COLO668 (cell line): ENCODE data around the gene ZNF718.
"Not testable (repeated sequence)": the region's sequence is repeated elsewhere in the genome, so short reads cannot be mapped to it uniquely, and the experiment has no call there.

Experiments
- DNase-seq: peaks from one replicate; lab custom pipeline; 2025; ENCODE audit not compliant: unreplicated experiment; lab: John Stamatoyannopoulos, UW

ZNF718 gene

DNA sequence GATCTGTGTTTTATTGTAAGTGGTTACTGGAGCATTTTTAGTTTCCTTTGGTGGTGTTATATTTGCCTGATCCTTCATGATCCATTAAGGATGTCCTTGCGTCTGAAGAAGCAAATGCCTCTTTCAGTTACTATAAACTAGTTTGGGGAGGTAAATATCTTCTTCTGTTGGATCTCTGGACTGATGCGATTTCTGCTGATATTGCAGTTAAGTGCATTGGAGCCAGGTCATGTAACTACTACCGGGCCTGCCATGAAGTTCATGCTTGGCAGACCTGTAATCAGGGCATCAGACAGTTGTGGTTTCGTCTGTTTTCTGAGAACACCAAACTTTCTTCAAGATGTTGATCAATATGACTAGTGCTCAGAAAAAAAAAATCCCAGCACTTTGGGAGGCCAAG, 22.9 kb downstream of the ZNF718 start:
- no peak for DNase-seq

DNA sequence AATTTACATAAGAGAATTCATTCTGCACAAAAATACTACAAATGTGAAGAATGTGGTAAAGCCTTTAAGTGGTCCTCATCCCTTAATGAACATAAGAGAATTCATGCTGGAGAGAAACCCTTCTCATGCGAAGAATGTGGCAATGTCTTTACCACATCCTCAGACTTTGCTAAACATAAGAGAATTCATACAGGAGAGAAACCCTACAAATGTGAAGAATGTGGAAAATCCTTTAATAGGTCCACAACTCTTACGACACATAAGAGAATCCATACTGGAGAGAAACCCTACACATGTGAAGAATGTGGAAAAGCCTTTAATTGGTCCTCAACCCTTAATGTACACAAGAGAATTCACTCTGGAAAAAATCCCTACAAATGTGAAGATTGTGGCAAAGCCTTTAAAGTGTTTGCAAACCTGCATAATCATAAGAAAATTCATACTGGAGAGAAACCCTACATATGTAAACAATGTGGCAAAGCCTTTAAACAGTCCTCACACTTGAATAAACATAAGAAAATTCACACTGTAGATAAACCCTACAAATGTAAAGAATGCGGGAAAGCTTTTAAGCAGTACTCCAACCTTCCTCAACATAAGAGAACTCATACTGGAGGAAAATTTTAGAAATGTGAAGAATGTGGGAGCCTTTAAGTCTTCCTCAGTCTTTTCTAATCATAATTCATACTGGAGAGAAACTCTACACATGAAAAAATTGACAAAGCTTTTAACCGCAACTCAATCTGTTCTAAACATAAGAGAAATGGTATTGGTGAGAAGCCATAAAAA, 37.4 kb downstream of the ZNF718 start:
- no peak for DNase-seq

DNA sequence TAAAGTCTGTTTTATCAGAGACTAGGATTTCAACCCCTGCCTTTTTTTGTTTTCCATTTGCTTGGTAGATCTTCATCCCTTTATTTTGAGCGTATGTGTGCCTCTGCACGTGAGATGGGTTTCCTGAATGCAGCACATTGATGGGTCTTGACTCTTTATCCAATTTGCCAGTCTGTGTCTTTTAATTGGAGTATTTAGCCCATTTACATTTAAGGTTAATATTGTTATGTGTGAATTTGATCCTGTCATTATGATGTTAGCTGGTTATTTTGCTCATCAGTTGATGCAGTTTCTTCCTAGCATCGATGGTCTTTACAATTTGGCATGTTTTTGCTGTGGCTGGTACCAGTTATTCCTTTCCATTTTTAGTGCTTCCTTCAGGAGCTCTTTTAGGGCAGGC, 45.3 kb downstream of the ZNF718 start:
- not testable (repeated sequence) for DNase-seq

DNA sequence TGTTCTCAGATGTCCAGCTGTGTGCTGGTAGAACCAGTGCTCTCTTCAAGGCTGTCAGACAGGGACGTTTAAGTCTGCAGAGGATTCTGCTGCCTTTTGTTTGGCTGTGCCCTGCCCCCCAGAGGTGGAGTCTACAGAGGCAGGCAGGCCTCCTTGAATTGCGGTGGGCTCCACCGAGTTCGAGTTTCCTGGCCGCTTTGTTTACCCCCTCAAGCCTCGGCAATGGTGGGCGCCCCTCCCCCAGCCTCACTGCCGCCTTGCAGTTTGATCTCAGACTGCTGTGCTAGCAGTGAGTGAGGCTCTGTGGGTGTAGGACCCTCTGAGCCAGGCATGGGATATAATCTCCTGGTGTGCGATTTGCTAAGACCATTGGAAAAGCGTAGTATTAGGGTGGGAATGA, 47.0 kb downstream of the ZNF718 start:
- not testable (repeated sequence) for DNase-seq

DNA sequence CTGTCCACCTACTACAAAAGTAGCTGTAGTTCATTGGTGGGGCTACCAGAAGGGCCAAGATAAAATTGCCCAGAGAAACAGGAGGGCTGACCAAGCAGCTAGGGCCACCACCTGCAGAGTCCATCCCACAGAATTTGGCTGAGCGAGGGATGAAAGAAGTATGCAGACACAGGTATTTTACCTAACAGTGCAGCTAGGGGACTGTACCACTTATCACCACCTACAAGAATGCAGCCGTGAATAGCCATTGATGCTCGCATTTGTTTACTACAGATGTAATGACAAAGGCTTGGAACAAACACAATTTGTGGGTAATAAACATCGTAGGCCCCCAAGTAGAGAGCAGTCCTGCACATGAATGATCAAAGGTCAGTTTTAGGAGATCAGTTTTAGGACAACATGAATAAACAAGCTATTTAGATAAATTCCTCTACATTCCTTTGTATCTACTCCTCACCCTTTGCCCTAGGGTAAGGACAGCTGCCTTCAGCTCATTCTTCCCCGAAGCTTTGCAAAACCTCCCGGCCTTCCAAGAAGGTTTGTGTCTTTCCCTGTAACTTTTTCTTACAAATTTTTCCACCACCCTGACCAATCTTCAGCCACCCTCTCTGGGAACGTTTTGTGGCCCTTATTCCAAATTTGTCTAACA, 49.5 kb downstream of the ZNF718 start:
- DNase-seq, result no peak

DNA sequence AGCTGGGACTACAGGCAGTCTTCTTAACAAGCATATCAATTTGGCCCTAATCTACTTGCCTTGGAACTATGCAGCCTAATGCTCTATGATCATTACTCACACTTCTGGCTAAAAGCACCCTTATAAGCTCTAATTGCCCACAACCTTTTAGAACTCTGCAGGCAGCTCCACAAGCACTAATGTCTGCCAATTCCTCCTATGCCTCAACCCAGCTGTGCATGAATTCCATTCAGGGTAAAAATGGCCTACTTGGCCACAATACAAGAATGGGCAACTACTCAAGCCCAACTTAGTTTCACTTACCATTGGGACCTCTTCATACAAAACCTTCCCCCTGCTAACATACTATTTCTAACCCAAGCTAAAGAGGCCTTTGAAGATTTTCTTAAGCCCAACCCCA, 51.7 kb downstream of the ZNF718 start:
- no peak for DNase-seq

DNA sequence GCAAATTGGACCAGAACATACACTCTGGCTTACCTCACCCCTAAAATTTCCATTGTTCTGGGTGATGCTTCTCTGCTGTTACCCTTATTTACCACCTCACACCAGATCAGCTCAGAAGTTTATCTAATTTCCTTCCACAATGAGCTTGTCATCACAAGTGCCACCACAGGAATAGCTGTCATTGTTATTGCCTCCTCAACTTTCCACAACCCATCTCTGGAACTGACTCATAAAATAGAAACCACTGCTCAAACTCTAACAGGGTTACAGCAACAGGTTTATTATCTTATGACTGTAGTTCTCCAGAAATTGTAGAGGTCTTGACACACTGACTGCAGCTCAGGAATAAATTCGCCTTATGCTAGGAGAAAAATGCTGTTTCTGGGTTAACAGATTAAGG, 52.7 kb downstream of the ZNF718 start:
- DNase-seq, result no peak

DNA sequence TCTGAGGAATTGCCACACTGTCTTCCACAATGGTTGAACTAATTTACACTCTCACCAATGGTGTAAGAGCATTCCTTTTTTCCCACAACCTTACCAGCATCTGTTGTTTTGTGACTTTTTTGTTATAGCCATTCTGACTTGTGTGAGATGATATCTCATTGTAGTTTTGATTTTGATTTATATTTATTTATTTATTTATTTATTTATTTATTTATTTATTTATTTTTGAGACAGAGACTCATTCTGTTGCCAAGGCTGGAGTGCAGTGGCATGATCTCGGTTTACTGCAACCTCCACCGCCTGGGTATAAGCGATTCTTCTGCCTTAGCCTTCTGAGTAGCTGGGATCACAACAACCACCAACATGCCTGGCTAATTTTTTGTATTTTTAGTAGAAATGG, 57.9 kb downstream of the ZNF718 start:
- not testable (repeated sequence) for DNase-seq

DNA sequence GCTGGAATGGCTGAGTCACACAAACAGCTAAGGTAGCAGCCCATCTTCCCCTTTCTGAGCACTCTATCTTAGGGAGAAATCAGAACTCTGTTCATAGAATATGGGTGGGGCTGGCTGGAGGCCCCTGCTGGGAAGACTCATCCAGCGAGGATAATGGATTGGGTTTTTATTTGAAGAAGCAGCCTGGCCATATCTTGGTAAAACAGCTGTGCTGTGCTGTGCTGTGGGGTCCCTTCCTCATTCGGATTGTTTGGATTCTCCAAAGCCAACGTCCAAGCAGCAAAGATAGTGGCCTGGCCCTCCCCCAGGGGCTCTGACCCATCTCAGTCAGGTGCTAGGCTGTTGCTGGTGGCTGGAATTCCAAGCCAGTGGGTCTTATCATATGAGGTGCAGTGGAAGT, 63.8 kb downstream of the ZNF718 start:
- no peak for DNase-seq

DNA sequence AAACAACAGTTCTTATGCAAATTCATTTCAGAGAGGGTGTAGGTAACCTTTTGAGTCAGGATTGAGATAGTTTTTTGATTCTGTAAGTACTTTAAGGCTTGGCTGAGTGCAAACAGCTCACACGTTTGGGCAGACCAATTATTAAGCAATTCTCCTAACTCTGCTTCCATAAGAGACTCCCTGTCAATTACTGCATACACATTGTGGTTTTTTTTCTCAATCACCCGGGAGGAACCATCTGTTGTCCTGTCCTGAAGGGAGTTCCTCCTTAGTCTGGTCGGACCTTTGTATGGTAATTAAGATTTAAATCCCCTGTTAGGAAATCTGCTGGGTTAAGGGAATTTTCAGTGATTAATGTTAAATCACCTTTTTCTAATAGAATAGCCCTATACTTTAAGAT, 70.9 kb downstream of the ZNF718 start:
- not testable (repeated sequence) for DNase-seq

DNA sequence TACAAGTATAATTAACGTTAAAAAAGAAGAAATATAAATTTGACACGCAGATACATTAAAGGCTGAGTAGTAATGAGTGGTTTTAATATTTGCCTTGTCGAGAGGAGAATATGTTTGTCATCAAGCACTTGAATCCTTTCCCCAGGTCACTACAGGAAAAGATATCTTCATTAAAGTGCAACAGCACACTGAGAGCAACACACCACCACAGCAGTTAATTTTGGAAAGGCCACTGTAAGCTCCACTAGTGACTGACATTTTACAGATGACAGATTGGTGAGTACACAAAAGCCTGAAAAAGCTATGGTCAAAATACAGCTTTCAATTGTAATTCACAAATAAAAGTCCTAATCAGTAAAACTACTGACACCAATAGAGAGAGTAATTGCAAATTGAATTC, 76.6 kb downstream of the ZNF718 start:
- no peak for DNase-seq

DNA sequence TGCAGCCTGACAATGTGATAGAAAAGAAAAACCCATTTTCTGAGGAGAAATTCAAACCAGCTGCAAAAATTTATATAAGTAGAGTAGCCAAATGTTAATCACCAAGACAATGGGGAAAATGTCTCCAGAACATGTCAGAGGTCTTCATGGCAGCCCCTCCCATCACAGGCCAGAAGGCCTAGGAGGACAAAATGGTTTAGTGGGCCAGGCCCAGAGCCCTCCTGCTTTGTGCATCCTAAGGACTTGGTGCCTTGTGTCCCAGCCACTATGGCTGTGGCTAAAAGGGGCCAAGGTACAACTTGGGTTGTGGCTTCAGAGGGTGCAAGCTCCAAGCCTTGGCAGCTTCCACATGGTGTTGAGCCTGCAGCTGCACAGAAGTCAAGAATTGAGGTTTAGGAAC, 78.5 kb downstream of the ZNF718 start:
- not testable (repeated sequence) for DNase-seq

DNA sequence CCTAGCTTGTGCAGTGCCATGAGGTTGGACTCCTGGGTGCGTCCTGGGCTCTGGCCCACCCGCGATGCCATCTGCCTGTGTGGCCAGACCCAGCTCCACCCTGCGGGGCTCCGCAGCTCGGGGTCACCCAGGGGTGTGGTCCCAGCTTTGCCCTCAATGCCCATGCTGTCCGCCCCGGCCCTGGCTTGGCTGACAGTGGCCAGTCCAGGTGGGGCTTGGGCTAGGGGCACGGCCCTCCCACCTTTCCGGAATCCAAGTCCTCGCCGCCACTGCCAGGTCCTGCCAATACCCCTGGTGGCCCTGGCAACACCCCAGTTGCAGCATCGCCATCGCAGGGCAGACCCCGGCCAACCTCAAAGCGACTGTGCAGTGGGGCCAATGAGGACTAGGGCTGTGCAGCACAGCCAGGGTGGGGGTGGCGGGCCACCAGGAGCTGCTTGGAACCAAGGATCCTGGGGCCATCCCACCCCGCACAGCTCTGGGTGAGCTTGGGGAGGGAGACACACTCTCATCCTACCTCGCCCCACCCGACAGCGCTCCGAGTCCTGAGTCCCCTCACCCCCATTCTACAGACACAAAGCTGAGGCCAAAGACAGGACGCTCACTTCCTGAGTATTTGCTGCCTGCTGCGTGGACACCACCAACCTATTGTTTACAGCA, 80.9 kb downstream of the ZNF718 start:
- no peak for DNase-seq

DNA sequence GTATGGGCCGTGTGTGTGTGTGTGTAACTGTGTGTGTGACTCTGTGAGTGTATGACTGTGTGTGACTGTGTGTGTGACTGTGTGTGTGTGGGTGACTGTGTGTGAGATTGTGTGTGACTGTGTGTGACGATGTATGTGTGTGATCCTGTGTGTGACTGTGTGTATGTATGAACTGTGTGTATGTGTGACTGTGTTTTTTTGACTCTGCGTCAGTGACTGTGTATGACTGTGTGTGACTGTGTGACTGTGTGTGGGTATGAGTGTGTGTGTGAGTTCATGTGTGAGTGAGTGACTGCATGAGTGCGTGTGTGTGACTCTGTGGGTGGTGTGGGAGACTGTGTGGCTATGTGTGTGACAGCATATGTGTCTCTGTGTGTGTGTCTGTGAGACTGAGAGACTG, 81.8 kb downstream of the ZNF718 start:
- DNase-seq, result no peak

DNA sequence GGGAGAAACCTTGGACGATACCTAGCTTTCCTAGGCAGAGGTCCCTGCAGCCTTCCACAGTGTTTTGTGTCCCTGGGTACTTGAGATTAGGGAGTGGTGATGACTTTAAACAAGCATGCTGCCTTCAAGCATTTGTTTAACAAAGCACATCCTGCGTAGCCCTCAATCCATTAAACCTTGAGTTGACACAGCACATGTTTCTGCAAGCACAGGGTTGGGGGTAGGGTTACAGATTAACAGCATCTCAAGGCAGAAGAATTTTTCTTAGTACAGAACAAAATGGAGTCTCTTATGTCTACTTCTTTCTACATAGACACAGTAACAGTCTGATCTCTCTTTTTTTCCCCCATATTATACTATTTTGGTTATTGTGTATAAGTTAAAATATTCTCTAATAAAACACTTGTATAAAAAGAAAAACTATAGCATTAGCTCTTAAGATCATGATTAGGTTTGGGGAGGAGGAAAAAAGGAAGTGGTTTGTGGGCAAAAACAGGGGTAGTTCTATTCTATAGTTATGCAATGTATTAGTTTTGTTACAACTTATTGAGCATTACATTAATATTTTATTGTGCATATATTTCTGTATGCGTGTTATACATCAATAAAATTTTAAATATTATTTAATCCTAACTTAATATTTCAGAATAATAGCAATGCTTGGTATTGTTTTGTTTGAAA, 84.3 kb downstream of the ZNF718 start:
- DNase-seq, result not testable (repeated sequence)

DNA sequence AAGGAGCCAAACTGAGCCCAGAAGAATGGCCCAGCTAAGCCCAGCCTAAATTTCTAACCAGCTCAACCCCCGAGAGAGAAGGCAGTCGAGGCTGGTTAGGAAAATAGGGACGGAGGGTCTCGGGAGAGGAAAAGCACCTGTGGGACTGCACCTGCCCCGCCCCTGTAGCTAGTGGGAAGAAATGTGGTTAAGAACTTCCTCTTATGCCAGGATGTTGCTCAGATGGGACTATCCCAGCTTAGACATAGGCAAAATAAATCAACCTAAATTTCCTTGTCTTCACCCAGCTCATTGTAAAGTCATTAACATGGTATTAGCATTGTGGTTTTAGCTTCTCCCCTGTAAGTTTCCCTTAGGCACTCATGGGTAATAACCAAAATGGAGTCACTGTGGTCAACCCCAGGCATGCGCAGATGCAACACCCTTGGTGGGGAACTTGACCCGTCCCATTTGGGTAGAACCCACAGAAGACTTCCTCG, 86.8 kb downstream of the ZNF718 start:
- no peak for DNase-seq

DNA sequence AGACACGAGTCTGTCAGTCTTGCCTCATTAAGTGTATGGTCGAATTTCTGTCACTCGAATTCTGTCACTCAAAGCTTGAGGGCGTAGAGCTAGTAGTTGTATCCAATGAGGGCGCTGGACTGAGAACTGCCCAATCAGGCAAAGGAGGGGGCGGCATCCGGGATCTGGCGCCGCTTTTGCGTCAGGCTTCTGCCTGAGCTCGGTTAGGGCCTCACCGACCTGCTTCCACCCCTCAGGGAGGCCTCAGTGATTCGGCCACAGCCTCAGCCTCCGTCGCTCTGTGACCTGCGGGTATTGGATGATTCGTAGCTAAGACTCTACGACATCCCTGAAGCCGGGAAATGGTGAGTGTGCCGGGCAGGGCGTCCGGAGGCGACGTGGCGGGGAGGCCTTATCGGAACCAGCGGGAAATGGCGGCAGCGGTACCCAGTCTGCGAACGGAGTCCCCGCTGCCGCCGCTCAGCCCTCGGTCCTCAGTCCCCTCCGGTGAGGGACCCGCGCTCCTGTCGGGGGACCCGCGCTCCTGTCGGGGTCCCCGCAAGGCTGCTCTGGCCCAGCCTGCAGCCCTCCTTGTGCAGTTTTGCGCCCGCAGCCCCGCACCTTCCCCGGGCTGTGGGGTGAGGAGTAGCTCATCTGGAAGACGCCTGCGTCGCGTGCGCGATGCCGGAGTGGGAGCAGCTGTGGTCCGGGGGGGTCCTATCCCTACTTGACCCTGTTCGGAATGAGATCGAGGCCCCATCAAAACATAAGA, 88.3 kb downstream of the ZNF718 start:
- DNase-seq, result no peak

DNA sequence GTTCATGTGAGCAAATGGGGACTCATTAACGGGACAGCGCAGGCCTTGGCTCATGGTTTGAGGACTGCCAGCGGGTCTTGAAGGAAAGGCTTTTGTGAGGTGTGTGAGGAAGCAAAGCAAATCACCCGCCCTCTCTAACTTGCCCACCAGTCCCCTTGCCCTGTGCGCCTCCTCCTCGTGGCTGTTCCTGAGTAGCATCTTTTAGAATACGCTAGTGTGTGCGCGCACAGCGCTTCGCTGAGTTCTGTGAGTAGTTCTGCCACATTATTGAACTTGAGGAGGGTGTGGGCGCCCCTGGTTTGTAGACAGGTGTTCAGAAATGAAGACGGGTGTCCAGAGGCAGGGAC, 88.9 kb downstream of the ZNF718 start:
- not testable (repeated sequence) for DNase-seq
